H9 (cell line): ENCODE measurements around the gene SESTD1. TPM values are rescaled to one million over a fixed set of nuclear protein-coding genes. Genes with fewer than 3 reads are reported as not detected.

Experiments used
- DNase-seq: peaks from one replicate; pipeline ENCODE4 v3.0.0-alpha.2; 2017
- H2AFZ ChIP-seq: one replicate; pipeline ENCODE4 v1.6.1; 2013; ENCODE audit warnings: mild to moderate bottlenecking, low read length, control low read depth, moderate library complexity
- H2AK5ac ChIP-seq: 2 replicates; pipeline ENCODE4 v1.6.1; 2013; ENCODE audit warnings: low read length, control low read depth, mixed read lengths; ENCODE audit not compliant: insufficient read length
- H2BK120ac ChIP-seq: one replicate; pipeline ENCODE4 v1.6.1; 2013; ENCODE audit warnings: low read depth, mild to moderate bottlenecking, low read length, control low read depth, inconsistent platforms; ENCODE audit not compliant: poor library complexity, severe bottlenecking
- H2BK12ac ChIP-seq: 2 replicates; pipeline ENCODE4 v1.6.1; 2013; ENCODE audit warnings: low read length, control low read depth, mixed read lengths, low read depth; ENCODE audit not compliant: insufficient read length
- H2BK15ac ChIP-seq: 2 replicates; pipeline ENCODE4 v1.6.1; 2013; ENCODE audit warnings: low read depth, low read length, control low read depth
- H2BK20ac ChIP-seq: one replicate; pipeline ENCODE4 v1.6.1; 2013; ENCODE audit warnings: low read depth, mild to moderate bottlenecking, low read length, control low read depth, inconsistent platforms; ENCODE audit not compliant: poor library complexity, severe bottlenecking
- H2BK5ac ChIP-seq: 2 replicates; pipeline ENCODE4 v1.6.1; 2013; ENCODE audit warnings: low read length, control low read depth, mixed read lengths; ENCODE audit not compliant: insufficient read length
- H3K14ac ChIP-seq: 2 replicates; pipeline ENCODE4 v1.6.1; 2013; ENCODE audit warnings: low read length, control low read depth; ENCODE audit not compliant: insufficient read depth
- H3K18ac ChIP-seq: 2 replicates; pipeline ENCODE4 v1.6.1; 2013; ENCODE audit warnings: low read depth, mild to moderate bottlenecking, mixed read lengths, low read length, control low read depth; ENCODE audit not compliant: insufficient read length
- H3K23ac ChIP-seq: 2 replicates; pipeline ENCODE4 v1.6.1; 2013; ENCODE audit warnings: low read length, control low read depth, mixed read lengths, low read depth; ENCODE audit not compliant: insufficient read length
- H3K23me2 ChIP-seq: 2 replicates; pipeline ENCODE4 v1.6.1; 2013; ENCODE audit warnings: low read depth, mild to moderate bottlenecking, mixed read lengths, low read length, control low read depth; ENCODE audit not compliant: insufficient read length, poor library complexity, severe bottlenecking
- H3K27ac ChIP-seq: 2 replicates; pipeline ENCODE4 v1.5.1; 2013; ENCODE audit warnings: low read length, control low read depth, mixed read lengths, low read depth; ENCODE audit not compliant: insufficient read length
- H3K27me3 ChIP-seq: 2 replicates; pipeline ENCODE4 v1.6.1; 2013; ENCODE audit warnings: low read length, control low read depth, inconsistent platforms; ENCODE audit not compliant: insufficient read depth
- H3K4ac ChIP-seq: 2 replicates; pipeline ENCODE4 v1.6.1; 2013; ENCODE audit warnings: low read depth, mild to moderate bottlenecking, control low read depth, inconsistent platforms, low read length, moderate library complexity
- H3K4me1 ChIP-seq: 2 replicates; pipeline ENCODE4 v1.6.1; 2013; ENCODE audit warnings: low read length, control low read depth, inconsistent platforms; ENCODE audit not compliant: insufficient read depth
- H3K4me2 ChIP-seq: 2 replicates; pipeline ENCODE4 v1.6.1; 2013; ENCODE audit warnings: low read length, control low read depth, mixed read lengths; ENCODE audit not compliant: insufficient read length, insufficient read depth
- H3K56ac ChIP-seq: 2 replicates; pipeline ENCODE4 v1.6.1; 2013; ENCODE audit warnings: low read depth, mild to moderate bottlenecking, mixed read lengths, low read length, control low read depth; ENCODE audit not compliant: insufficient read length
- H3K79me1 ChIP-seq: 2 replicates; pipeline ENCODE4 v1.6.1; 2013; ENCODE audit warnings: low read depth, mild to moderate bottlenecking, moderate library complexity, low read length, control low read depth, inconsistent platforms; ENCODE audit not compliant: insufficient read depth, poor library complexity, severe bottlenecking
- H3K79me2 ChIP-seq: 2 replicates; pipeline ENCODE4 v1.6.1; 2013; ENCODE audit warnings: low read length, control low read depth, inconsistent platforms; ENCODE audit not compliant: insufficient read depth
- H3K9ac ChIP-seq: 2 replicates; pipeline ENCODE4 v1.6.1; 2013; ENCODE audit warnings: low read length, control low read depth, mixed read lengths; ENCODE audit not compliant: insufficient read length; ENCODE audit errors: extremely low read depth
- H3K9me3 ChIP-seq: one replicate; pipeline ENCODE4 v1.6.1; 2013; ENCODE audit warnings: low read depth, low read length, inconsistent platforms; ENCODE audit not compliant: control insufficient read depth
- H3T11ph ChIP-seq: one replicate; pipeline ENCODE4 v1.6.1; 2013; ENCODE audit warnings: mild to moderate bottlenecking, low read length, control low read depth, inconsistent platforms
- H4K20me1 ChIP-seq: one replicate; pipeline ENCODE4 v1.6.1; 2013; ENCODE audit not compliant: control insufficient read depth, insufficient read length, insufficient read depth
- H4K5ac ChIP-seq: 2 replicates; pipeline ENCODE4 v1.6.1; 2013; ENCODE audit warnings: low read depth, mild to moderate bottlenecking, mixed read lengths, low read length, control low read depth; ENCODE audit not compliant: insufficient read length
- H4K8ac ChIP-seq: replicated peaks from 2 replicates; pipeline ENCODE4 v1.6.1; 2013; ENCODE audit warnings: low read length, control low read depth, mixed read lengths, low read depth; ENCODE audit not compliant: insufficient read length
- H4K91ac ChIP-seq: 2 replicates; pipeline ENCODE4 v1.6.1; 2013; ENCODE audit warnings: low read depth, mild to moderate bottlenecking, moderate library complexity, mixed read lengths, low read length, control low read depth; ENCODE audit not compliant: insufficient read length
- H3K27ac Mint-ChIP-seq, 3 experiments: 2 replicates in 2 of 3; 3 replicates in 1 of 3; pipeline ENCODE4 v1.8.0; 2020 to 2021; ENCODE audit warnings: mixed read lengths in 3 of 3, mild to moderate bottlenecking in 1 of 3, moderate library complexity in 1 of 3
- H3K27me3 Mint-ChIP-seq: 2 replicates; pipeline ENCODE4 v1.8.0; 2021; ENCODE audit warnings: low read depth, mild to moderate bottlenecking, moderate library complexity, mixed read lengths
- H3K36me3 Mint-ChIP-seq, 3 experiments: 2 replicates in 2 of 3; 3 replicates in 1 of 3; pipeline ENCODE4 v1.8.0; 2020 to 2021; ENCODE audit warnings: low read depth in 3 of 3, mixed read lengths in 3 of 3; ENCODE audit not compliant: insufficient read depth in 1 of 3
- H3K4me1 Mint-ChIP-seq, 2 experiments: 2 replicates each; pipeline ENCODE4 v1.8.0; 2020; ENCODE audit warnings: mixed read lengths in 2 of 2
- H3K4me3 Mint-ChIP-seq, 2 experiments: 2 replicates in 1 of 2; 3 replicates in 1 of 2; pipeline ENCODE4 v1.8.0; 2020 to 2021; ENCODE audit warnings: mild to moderate bottlenecking in 2 of 2, mixed read lengths in 2 of 2, moderate library complexity in 1 of 2
- H3K9me3 Mint-ChIP-seq, 2 experiments: 2 replicates in 1 of 2; 3 replicates in 1 of 2; pipeline ENCODE4 v1.8.0; 2020; ENCODE audit warnings: mild to moderate bottlenecking in 2 of 2, mixed read lengths in 2 of 2, moderate library complexity in 1 of 2
- CTCF ChIP-seq: fragments of 200-600 bp; sonication (generic); conservative IDR thresholded peaks from 3 replicates; pipeline ENCODE4 v1.8.0; 2021; ENCODE audit warnings: antibody characterized with exemption, mild to moderate bottlenecking
- WGBS: extraction: QIAGEN DNeasy Blood & Tissue Kit; methylation state at CpG from one replicate; pipeline ENCODE4 v1.1.7; 2013; ENCODE audit warnings: missing lambda C conversion rate, low lambda C conversion rate, mixed read lengths; ENCODE audit not compliant: insufficient read length; ENCODE audit errors: extremely low coverage; 5-methylcytosine and 5-hydroxymethylcytosine counted together
- total RNA-seq: library from RNA; stranded (reverse); gene quantifications from 2 replicates; pipeline ENCODE4 v1.2.1, GENCODE V29; 2021

Gene SESTD1
- total RNA-seq, 1 experiment from 2014 or later: 44.4 TPM

- Histone ChIP-seq H3K23ac (no peak overlapping the region), H3K4ac (no peak overlapping the region), H4K5ac (no peak overlapping the region), H3K23me2 (no peaks in the 10 kb centered on the region), H4K8ac (no peak overlapping the region), H3K27ac (no peak overlapping the region), H3K14ac (no peak overlapping the region), H3K27me3 (no peaks in the 10 kb centered on the region), H3T11ph (no peak overlapping the region), H2AK5ac (no peak overlapping the region), H3K79me2 (no peaks in the 10 kb centered on the region; the same call in 1 of the 2 replicates), H2BK120ac (no peak overlapping the region), H2BK5ac (no peak overlapping the region), H2BK20ac (no peak overlapping the region), H3K4me2 (no peak overlapping the region), H3K9me3 (no peaks in the 10 kb centered on the region), H2BK15ac (no peak overlapping the region), H3K79me1 (no peaks in the 10 kb centered on the region), H4K20me1 (no peaks in the 10 kb centered on the region), H4K91ac (no peak overlapping the region), H3K18ac (no peak overlapping the region), H3K4me1 (peaks cover 1% of the 10 kb centered on the region), H3K9ac (no peak overlapping the region), H2BK12ac (no peak overlapping the region), H3K56ac (no peak overlapping the region), H2AFZ (no peak overlapping the region)
- H3K27ac Mint-ChIP-seq: no peak overlapping the region
- no CpG with 5 or more reads among the region's 1 CpG for WGBS
- H3K9me3 Mint-ChIP-seq: peaks cover 18 to 27% of the 10 kb centered on the region in 2 experiments; a peak in 4 of 5 replicates
- H3K27me3 Mint-ChIP-seq: no peaks in the 10 kb centered on the region
- peaks cover 21 to 33% (median 31%) of the 10 kb centered on the region in 3 experiments for H3K36me3 Mint-ChIP-seq
- no peak for TF ChIP-seq CTCF
- no peak for DNase-seq
- H3K4me1 Mint-ChIP-seq: peaks cover 10 to 19% of the 10 kb centered on the region in 2 experiments
- no peak overlapping the region for H3K4me3 Mint-ChIP-seq
Observed at GRCh38 chr2:179186126-179186525, 78.5 kb downstream of the SESTD1 start.
